ENCODE measurements around the gene GPR137B. TPM values are rescaled to one million over a fixed set of nuclear protein-coding genes. Genes with fewer than 3 reads are reported as not detected.
A peak's percentile ranks its signal among the peaks of the same experiment; 100 is the strongest.
"Not testable (repeated sequence)": the region's sequence is repeated elsewhere in the genome, so short reads cannot be mapped to it uniquely, and the experiment has no call there.

GPR137B gene
- total RNA-seq, 1 experiment from 2014 or later, result 6.1 TPM

DNA sequence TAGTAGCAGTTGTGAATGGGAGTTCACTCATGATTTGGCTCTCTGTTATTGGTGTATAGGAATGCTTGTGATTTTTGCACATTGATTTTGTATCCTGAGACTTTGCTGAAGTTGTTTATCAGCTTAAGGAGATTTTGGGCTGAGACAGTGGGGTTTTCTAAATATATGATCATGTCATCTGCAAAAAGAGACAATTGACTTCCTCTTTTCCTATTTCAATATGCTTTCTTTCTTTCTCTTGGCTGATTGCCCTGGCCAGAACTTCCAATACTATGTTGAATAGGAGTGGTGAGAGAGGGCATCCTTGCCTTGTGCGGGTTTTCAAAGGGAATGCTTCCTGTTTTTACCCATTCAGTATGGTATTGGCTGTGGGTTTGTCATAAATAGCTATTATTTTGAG is 45.7 kb downstream of the GPR137B start:
- DNase-seq (ENCODE audit: low read depth), result not testable (repeated sequence)

DNA sequence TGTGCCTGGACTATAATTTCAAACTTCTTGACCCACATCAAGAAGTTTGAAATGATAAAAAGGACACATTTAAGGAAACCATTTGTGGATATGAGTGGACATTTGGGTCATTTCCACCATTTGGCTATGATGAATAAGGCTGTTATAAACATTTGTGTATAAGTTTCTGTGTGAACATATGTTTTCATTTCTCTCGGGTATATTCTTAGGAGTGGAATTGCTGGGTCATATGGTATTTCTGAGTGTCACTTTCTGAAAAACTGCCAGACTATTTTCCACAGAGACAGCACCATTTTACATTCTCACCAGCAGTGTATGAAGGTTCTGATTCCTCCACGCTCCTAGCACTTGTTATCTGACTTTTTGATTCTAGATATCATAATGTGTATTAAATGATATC is 50.8 kb downstream of the GPR137B start:
- DNase-seq (ENCODE audit: low read depth), result no peak

- DNase-seq (ENCODE audit: low read depth), result no peak
Measured at GRCh38 chr1:236200925-236201324, 58.6 kb downstream of the GPR137B start.

DNA sequence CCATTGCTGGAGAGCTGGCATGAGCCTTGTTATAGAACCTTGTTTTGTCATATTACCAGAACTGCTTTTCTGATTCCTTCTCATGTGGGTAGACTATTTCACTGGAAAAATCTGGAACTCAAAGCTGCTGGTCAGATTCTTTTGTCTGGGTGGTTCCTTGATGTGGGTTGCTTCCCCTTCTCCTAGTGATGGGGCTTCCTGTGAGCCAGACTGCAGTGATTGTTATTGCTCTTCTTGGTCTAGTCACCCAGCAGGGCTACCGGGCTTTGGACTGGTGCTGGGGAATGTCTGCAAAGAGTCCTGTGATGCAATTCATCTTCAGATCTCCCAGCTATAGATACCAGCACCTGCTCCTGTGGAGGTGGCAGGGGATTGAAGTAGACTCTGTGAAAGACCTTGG is 59.4 kb downstream of the GPR137B start:
- DNase-seq (ENCODE audit: low read depth), result no peak

DNA sequence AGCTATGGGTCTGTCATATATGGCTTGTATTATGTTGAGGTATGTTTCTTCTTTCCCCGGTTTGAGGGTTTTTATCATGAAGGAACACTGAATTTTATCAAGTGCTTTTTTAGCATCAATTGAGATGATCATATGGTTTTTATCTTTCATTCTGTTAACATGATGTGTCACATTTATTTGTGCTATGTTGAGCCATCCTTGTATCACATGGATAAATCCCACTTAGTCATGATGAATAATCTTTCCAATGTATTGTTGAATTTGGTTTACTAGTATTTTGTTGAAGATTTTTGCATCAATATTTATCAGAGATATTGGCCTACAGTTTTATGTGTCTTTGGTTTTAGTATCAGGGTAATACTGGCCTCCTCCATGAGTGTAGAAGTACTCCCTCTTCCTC is 61.7 kb downstream of the GPR137B start:
- no peak for DNase-seq (ENCODE audit: low read depth)

DNA sequence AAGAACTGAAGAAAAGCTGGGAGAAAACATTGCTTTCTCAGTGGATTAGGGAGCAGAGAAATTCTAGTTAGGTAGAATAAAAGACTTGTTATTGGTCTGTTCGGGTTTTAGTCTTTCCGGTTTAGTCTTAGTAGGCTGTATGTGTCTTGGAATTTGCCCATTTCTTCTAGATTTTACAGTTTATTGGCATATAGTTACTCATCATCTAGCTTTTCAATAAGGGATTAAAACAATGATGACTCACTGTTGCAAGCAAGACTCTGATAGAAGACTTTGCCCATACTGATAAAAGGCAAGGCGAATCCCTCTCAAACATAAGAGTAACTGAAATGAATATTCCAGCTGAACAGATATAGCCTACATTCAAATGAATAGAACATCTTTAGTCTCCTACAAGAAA is 62.3 kb downstream of the GPR137B start:
- DNase-seq (ENCODE audit: low read depth), result peak; percentile 11

DNA sequence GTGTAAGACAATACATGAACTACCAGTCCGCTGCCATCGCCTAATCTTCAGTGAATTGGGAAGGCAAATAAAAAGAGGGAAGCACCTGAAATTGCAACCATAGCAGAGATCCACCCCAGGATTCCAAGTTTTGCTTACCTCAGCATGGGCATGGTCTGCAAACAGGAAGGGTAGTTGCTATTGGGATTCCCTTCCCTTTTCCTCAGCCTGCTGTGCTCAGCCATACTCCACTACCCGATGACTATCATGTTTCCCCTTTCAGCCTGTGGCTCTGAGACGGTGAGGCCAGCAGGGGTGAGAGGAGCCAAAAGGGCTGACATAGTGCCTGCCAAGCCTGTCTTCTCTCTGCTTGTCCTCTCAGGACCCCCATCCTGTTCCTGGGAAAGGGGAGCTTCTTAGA is 64.2 kb downstream of the GPR137B start:
- DNase-seq (ENCODE audit: low read depth), result no peak

DNA sequence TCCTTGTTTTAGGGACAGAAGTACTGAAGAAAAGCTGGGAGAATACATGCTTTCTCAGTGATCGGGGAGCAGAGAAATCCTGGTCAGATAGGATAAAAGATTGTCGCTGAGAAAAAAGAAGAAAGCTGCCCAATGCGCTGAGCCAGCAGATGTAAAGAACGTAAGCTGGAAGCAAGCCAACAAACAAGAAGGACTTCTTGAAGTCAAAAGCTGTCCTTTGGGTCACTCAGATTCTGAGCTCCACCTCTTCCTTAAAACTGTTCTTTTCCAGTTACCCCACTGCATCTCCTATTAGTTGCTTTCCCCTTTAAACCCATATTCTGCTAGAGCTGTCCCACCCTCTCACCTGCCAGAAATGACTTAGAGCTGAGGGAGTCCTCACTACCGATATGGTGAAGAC is 64.8 kb downstream of the GPR137B start:
- DNase-seq (ENCODE audit: low read depth), result no peak

- DNase-seq (ENCODE audit: low read depth), result no peak
Measured at GRCh38 chr1:236207569-236207968, 65.2 kb downstream of the GPR137B start.

GRCh38 chr1:236209185-236209584 is 66.8 kb downstream of the GPR137B start:
- no peak for DNase-seq (ENCODE audit: low read depth)

DNA sequence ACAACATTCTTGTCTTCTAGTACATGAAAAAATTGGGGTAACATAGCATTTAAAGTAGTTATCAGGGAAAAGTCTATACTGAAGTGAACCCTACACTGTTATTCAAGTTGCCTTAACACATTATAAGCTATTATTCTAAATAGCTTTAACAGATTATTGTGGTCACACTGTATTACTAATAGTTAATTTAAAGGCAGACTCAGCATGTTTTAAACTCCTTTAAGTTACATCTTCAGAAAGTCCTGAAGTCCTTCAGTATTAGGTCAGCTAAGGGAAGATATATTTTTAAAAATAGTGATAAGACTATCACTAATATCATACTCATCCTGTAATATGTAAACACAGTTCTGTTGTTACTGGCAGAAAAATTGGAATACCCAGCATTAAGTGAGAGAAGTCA is 67.4 kb downstream of the GPR137B start:
- DNase-seq (ENCODE audit: low read depth), result no peak

- DNase-seq (ENCODE audit: low read depth), result no peak
Measured at GRCh38 chr1:236211815-236212214, 69.5 kb downstream of the GPR137B start.

- no peak for DNase-seq (ENCODE audit: low read depth)
Measured at GRCh38 chr1:236213534-236213933, 71.2 kb downstream of the GPR137B start.

GRCh38 chr1:236214761-236215160 is 72.4 kb downstream of the GPR137B start:
- DNase-seq (ENCODE audit: low read depth), result no peak

GRCh38 chr1:236220473-236220872 is 78.1 kb downstream of the GPR137B start:
- no peak for DNase-seq (ENCODE audit: low read depth)

DNA sequence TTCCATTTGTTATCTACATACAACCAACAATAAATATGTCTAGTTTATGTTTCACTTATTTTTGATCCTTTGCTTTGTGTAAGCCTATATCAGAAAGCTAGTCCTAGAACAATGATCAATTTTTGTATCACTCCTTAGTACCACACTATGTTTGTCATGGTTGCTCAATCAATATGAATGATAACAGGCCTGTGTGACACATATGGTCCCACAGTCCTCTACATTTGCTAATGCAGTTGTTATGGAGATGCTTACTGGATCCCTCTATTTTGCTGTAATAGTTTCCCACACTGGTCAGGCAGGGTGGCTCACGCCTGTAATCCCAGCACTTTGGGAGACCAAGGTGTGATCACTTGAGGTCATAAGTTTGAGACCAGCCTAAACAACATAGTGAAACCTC is 80.3 kb downstream of the GPR137B start:
- DNase-seq (ENCODE audit: low read depth), result no peak

GRCh38 chr1:236228411-236228810 is 86.1 kb downstream of the GPR137B start:
- DNase-seq (ENCODE audit: low read depth), result no peak

DNA sequence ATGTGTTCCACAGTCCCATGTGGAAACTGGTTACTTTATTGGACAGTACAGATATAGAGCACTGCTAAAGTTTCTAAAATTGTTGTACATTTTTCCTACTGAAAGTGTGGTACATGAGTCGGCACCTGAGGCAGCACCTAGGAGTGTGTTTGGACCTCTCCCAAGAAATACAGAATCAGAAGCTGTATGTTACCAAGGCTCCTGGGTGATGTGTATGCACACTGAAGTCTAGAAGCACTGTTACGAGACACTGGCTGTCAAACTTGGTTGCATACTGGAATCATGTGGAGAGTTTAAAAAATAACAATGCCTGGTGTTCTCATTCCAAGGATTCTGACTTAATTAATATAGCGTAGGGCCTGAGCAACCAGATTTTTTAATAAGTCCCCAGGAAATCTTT is 92.8 kb downstream of the GPR137B start:
- DNase-seq (ENCODE audit: low read depth), result no peak

DNA sequence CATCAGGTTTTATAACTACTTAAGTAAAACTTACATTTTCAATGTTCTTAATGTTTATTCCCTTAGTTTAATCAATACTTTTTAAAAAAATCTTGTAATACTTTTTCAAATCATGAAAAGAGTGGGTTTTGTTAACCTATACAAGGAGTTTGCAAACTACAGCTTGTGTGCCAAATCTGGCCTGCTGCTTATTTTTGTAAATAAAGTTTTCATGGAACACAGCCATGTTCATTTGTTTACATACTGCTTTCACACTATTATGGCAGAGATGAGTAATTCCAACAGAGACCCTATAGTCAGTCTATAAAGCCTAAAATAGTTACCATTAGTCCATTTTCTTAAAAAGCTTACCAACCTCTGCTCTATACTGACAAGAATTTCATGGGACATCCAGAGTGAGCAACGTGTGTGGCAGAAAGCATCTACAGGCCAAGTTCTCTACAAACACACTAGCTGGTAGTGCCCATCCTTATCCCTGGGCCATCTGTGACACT is 96.8 kb downstream of the GPR137B start:
- DNase-seq (ENCODE audit: low read depth), result no peak

DNA sequence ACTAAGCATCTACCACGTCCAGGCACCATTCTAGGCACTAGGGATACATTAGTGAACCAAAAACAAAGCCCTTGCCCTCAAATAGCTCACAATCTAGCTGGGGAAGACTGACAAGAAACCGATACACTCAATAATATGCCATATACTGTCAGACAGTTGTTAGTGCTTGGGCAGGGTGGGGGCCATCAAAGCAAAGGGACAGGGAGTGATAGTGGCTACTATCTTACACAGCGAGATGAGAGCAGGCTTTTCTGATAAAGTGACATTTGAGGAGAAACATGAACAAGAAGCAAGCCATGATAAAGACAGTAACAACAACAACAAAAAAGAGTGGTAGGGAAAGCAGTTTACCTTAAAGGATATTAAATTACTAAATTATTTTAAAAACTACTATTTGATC is 98.3 kb downstream of the GPR137B start:
- no peak for DNase-seq (ENCODE audit: low read depth)

DNA sequence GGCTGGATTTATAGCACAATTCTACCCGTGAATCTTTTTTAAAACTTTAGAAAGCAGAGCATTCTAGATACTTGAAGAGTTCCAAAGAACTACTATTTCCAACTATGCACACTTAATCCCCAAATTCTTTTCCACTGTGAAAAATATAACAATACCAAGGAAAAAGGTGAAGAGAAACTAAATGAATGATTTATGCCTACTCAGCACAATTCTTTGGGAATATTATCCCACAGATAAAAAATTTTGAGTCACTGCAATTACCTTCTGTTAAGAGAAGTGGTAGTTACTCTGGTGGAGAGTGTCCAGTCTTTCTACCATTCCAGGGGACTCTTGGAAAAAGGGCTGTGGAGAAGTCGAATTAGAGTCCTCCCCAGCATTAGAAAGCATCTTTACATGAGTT is 100.2 kb downstream of the GPR137B start:
- no peak for DNase-seq (ENCODE audit: low read depth)

GRCh38 chr1:236247286-236247685 is 104.9 kb downstream of the GPR137B start:
- DNase-seq (ENCODE audit: low read depth), result no peak

DNA sequence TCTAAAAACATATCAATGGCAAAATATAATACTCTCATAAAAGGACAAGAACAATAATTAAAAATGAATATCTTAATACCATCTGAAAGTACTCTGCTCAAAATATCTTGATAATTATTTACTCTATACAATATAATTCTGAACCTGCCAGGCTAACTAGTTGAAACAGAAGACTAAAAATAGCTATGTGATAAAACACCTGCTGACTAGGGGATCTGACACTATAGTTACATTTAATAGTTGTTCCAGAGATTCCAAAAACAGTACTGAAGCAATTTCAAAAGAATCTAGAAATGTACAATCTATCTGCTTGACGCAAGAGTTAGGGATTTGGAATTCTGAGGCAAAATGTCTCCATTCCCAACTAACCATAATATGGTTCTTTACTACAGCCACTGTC is 109.2 kb downstream of the GPR137B start:
- no peak for DNase-seq (ENCODE audit: low read depth)

DNA sequence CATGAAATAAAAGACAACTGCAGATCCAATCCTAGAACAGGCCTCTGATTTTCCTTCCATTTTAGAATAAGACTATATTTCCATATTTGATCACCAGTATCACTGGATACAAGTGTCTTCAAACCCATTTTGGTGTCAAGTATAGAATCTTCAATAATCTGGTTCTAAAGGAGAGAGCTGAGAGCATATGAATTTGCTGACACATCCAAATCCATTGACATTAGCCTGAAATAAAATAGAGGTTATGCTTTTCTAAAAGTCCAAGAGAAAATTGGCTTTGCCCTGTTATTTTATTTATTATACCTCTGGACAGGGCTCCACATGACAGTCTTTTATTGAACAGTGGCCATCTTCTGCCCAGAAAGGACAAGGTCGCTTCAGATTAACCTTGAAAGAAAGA is 110.8 kb downstream of the GPR137B start:
- DNase-seq (ENCODE audit: low read depth), result no peak

All from HT1080 (cell line).